22Rv1 (cell line): ENCODE data around the gene HIPK2.

Source experiments
- ZFX ChIP-seq: fragments of 450-650 bp; IDR thresholded peaks from 2 replicates; pipeline ENCODE4 v1.6.1; 2017; ENCODE audit warnings: antibody characterized with exemption, borderline replicate concordance
- TF ChIP-seq, protein P1 (sequence below): fragments of 450-650 bp; IDR thresholded peaks from 2 replicates; pipeline ENCODE4 v1.5.1; 2017; ENCODE audit warnings: mild to moderate bottlenecking

DNA sequence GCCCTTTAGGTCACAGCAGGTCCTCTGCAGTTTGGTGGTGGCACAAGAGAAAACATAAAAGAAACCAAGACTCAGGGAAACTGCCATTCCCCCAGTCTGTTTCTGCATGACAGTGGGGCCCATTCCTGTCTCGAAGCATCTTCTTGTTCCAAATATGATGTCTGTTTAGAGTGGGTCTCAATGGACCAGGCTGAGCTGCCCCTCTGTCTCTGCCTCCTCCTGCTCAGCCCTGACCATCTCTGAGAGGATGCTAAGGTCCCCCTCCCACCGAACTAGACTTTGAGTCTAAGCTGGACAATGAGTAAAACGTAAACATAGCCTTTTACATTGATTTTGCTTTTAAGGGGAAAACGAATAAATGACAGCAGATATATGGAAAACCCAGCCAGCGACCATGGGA lies 213.9 kb downstream of the HIPK2 start:
- TF ChIP-seq, protein P1, sequence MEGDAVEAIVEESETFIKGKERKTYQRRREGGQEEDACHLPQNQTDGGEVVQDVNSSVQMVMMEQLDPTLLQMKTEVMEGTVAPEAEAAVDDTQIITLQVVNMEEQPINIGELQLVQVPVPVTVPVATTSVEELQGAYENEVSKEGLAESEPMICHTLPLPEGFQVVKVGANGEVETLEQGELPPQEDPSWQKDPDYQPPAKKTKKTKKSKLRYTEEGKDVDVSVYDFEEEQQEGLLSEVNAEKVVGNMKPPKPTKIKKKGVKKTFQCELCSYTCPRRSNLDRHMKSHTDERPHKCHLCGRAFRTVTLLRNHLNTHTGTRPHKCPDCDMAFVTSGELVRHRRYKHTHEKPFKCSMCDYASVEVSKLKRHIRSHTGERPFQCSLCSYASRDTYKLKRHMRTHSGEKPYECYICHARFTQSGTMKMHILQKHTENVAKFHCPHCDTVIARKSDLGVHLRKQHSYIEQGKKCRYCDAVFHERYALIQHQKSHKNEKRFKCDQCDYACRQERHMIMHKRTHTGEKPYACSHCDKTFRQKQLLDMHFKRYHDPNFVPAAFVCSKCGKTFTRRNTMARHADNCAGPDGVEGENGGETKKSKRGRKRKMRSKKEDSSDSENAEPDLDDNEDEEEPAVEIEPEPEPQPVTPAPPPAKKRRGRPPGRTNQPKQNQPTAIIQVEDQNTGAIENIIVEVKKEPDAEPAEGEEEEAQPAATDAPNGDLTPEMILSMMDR = no peak
- no peak for TF ChIP-seq ZFX
